Activated T-helper 1 cell treated with anti-CD3 and anti-CD28 coated beads, Interleukin-2, amount 50 U/mL, for 16 hours (primary cell): Measurements from ENCODE around the gene C17orf58.
A peak's percentile ranks its signal among the peaks of the same experiment; 100 is the strongest.
"Not testable (repeated sequence)": the region's sequence is repeated elsewhere in the genome, so short reads cannot be mapped to it uniquely, and the experiment has no call there.

Source experiments
- DNase-seq, 2 donors: peaks; one replicate each; pipeline ENCODE4 v3.0.0-alpha.2; 2020; ENCODE audit warnings: low read depth in 1 of 2, low spot score in 1 of 2

The C17orf58 gene

DNA sequence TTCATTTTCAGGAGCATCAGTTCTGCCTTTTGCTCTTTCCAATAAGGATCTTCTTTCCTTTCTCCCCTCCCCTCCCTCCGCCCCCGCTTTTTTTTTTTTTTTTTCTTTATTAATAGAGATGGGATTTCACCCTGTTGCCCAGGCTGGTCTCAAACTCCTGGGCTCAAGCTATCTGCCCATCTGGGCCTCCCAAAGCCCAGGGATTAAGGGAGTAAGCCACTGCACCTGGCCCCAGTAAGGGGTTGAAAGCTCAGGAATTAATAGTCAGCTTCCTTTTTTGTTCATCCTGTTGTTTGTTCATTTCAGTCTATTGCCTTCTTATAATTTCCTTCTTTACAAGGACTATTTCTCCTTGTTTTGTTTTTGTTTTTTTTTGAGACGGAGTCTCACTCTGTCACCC, 7.9 kb upstream of the C17orf58 start:
- DNase-seq, result no peak

- DNase-seq, result no peak
Observed at GRCh38 chr17:67999291-67999911, 3.1 kb upstream of the C17orf58 start.

GRCh38 chr17:67998466-67998865, 2.2 kb upstream of the C17orf58 start:
- no peak for DNase-seq

DNA sequence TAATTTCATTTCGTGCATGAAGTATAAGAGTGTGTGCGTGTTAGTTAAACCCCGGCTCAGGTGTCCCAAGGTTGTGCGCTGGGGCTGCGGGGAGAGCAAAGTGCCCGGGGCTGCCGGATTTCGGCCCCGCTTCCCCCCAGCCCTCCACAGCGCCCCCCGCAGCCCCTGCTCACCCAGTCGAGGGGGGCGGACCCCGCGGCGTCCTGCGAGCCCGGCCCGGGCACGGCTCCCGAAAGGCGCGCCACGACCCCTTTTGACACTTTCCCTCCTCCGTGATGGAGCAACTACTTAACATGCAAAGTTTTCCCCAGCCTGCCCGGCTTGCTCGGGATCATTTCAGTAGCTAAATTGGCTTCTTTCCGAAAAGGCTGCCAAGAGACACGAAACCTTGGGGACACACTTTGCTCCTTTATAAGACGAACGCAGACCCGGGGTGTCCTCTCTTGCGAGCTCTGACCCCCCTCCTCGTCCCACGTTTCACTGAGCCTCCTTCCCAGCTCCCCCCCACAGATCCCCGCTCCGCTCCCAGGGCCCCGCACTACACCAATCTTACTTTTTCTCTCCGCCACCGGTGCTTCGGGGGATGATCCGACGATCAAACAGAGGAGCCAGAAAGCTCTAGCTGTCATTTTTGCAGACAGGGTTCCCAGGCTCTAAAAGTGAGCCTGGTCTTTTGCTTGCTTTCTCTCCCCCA, 552 bp downstream of the C17orf58 start:
- no peak for DNase-seq

DNA sequence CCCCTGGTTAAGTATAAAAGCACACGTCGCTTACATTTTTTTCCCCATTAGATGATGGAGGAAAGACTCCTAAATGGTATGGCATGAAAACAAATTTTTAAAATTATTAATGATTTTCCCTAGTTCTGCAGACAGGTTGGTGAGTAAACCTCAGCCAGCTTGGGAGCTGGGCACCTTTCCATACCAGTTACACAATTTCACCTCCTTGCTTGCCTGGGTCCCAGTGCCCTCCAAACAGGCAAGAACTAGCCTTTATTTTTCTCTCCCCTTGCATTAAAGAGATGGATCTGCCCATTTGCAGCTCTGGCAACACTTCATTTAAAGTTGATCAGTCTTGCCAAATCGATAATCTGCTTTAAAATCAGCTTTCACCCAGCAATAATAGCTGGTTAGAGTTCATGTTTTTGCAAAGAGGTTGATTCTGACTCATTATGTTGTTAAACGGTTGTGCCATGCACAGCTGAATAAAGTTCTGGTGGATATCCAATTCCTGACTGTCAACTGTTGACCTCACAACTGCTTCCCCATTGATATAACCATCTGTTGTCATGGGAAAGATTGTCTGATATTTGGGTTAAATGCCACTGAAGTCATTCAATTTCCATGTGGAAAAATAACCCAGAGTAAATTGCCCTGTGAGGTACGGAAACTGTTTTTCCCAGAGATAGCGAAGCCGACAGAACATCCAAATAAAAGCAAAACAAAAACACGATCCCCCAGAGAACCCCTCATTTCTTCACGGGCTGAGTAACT, 1.3 kb downstream of the C17orf58 start:
- DNase-seq, result no peak

DNA sequence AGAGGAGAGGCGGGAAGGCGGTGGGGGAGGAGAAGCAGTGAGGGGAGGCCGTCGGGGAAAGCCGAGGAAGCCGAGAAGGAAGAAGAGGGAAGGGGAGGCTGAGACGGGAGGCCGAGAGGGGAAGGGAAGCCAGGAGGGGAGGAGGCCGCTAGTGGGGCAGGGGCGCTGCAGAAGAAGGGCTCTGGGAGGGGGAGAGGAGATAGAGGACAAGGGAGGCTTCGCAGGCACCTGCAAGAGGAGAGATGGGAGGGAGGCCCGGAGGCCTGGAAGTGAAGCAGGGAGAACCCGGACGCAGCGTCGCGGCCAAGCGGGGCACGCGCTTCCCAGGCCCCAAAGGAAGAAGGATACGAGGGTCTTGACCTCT, 2.3 kb downstream of the C17orf58 start:
- DNase-seq, result no peak

DNA sequence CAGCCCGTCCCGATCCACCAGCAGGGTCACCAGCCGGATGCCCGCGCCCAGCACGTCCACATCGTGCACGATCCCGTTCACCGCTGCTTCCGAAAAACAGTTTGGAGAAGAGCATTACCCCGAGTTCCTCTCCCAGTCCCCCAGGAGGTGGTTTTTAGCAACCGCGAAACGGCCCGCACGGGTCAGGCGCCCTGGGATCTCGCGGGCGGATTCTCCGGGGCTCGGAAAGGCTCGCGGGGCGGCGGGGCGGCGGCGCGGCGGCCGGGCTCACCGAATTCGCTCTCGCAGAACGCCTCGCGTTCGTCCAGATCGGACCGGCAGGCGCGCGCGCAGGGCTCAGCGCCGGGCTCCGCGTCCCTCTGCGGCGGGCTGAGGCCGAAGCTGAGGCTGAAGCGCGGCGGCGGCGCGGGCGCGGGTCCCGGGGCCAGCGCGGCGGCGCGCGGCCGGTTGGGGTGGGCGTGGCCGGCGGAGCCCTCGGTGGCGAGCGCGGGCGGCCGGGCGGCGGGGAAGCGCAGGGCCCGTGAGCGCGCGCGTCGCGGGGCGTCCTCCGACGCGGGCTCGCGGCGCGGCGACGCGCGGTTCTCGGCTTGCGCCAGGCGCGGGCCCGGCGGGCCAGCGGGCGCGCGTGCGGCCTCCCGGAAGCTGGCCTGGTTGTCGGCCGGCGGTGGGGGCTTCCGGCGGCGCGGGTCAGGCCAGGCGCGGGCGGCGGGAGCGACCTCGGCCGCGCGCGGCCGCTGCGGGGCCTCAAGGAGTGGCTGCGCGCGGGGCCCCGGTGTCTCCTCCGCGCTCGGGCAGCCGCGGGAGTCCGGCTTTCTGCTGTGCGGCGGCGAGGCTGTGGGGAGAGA, 2.9 kb downstream of the C17orf58 start:
- peak; percentile 38 to 60 for DNase-seq

DNA sequence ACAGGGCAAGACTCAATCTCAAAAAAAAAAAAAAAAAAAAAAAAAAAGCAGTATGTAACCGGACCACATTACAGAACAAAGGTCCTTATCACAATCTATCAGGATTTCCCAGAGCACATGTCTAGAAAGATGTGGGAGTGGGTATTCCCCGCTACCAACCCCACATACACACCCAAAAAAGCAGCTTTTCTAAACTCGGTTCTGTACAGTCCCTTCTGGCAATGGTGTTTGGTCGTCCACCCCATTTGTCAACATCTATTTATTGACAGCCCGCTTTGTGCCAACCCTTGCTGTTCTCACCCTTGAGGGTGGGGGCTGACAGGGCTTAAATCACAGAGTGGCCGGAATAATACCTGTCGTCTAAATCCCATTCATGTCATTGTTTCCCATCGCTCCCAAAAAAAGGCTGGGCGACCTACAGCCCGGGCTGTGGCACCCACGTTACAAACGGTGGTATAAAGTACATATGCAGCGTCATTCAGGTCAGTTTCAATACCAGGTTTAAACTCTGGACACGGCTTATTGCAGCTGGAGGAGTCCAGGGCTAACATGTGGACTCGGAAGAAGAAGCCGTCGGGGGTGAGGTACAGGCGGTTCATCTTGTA, 3.6 kb downstream of the C17orf58 start:
- no peak for DNase-seq

DNA sequence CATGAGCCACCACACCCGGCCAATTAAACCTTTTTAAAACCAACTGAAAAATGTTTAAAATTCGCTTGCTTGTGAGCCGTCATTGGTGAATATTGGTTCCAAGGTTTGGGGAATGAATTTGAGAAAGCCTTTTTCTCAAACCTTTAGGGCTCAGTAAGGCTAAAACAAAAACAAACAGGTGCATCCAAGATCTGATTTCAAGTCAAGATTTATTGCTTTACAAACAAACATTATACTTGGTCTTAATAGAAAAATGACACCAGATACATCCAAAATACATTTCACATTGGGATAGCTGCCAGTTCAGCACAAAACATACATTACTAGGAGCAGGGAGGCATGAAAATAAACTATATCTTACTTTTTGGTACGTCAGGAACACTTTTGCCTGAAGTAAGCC, 5.4 kb downstream of the C17orf58 start:
- DNase-seq, result no peak

GRCh38 chr17:67983383-67983688, 12.9 kb downstream of the C17orf58 start:
- no peak for DNase-seq

- no peak for DNase-seq
Observed at GRCh38 chr17:67982686-67983382, 13.4 kb downstream of the C17orf58 start.

DNA sequence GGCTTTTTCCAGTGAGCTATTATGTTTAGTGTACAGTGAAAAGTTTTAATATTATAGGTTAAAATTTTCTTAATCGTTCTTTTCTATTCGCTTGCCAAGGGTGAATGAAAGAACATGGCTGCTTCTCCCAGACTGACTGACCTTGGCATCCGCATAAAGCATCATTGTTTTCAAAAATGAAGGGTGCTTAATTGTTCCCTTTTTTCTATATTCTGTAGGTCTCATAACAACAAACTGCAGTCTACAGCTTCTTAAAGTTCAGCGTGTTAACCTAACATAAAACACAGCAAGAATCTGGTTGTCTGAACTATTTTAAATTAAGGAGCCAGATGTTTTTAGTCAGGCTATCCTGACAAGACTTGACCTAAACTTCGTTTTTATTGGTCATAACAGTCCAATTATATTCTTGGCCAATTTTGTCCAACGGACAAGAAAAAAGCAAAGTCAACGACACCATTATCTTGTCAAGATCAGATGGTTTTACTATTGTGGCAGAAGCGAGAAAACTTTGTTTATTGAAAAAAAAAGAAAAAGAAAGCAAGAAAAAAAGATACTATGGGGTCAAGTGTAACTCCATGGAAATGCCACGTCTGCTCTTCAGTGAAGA, 14.1 kb downstream of the C17orf58 start:
- DNase-seq, result no peak

DNA sequence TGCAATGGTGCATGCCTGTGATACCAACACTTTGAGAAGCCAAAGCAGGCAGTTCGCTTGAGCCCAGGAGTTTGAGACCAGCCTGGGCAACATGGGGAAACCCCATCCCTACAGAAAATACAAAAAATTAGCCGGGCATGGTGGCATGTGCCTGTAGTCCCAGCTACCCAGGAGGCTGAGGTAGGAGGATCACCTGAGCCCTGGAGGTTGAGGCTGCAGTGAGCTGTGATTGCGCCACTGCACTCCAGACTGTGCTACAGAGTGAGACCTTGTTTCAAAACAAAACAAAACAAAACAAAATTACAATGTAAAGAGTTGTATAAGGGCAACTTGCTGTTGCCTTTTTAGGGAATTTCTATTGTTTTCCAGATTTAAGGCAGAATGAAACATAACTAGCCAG, 15.4 kb downstream of the C17orf58 start:
- not testable (repeated sequence) for DNase-seq

GRCh38 chr17:67980456-67980855, 15.8 kb downstream of the C17orf58 start:
- no peak for DNase-seq

- DNase-seq, result not testable (repeated sequence)
Observed at GRCh38 chr17:67976306-67976705, 20.0 kb downstream of the C17orf58 start.

- no peak for DNase-seq
Observed at GRCh38 chr17:67974598-67975066, 21.6 kb downstream of the C17orf58 start.

GRCh38 chr17:67974185-67974584, 22.1 kb downstream of the C17orf58 start:
- DNase-seq, result no peak

DNA sequence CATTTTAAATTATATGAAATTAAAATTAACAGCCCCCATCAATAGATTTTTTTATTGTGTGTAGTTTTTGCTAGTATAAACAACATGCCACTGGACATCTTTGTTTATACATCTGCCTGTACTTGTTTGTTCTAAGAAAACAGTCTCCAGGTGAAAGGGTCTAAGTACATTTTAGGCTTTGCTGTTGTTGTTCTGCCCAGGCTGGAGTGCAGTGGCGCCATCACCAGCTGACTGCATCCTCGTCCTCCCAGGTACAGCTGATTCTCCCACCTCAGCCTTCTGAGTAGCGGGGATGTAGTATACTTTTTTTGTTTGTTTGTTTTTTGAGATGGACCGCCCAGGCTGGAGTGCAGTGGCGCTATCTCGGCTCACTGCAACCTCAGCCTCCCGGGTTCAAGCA, 25.5 kb downstream of the C17orf58 start:
- no peak for DNase-seq

- peak; percentile 24 to 49 for DNase-seq
Observed at GRCh38 chr17:67963145-67963572, 33.1 kb downstream of the C17orf58 start.

GRCh38 chr17:67962156-67962555, 34.1 kb downstream of the C17orf58 start:
- not testable (repeated sequence) for DNase-seq
